VCaP (cell line): ENCODE results near the gene ITPR1.
A peak's percentile ranks its signal among the peaks of the same experiment; 100 is the strongest.

Experiments used
- H3K27ac ChIP-seq: fragments of 450-650 bp; 2 replicates; pipeline ENCODE4 v1.5.1; 2017
- TF ChIP-seq, protein P1 (sequence below): fragments of 450-650 bp; conservative IDR thresholded peaks from 2 replicates; pipeline ENCODE4 v1.5.1; 2017; ENCODE audit warnings: mild to moderate bottlenecking, moderate library complexity

The ITPR1 gene

DNA sequence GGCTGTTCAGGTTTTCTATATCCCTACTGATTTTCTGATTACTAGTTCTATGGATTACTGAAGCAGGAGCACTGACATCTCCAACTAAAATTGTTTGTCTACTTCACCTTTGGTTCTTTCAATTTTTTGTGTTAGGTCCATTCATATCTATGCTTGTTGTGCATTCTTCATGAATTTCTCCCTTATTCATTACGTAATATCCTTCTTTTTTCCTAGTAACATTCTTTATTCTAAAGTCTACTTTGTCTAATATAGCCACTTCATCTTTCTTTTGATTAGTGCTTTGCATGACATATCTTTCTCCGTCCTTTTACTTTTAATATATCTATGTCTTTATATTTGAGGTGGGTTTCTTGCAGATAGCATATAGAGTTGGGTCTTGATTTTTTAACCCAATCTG is 369.8 kb downstream of the ITPR1 start:
- TF ChIP-seq, protein P1, sequence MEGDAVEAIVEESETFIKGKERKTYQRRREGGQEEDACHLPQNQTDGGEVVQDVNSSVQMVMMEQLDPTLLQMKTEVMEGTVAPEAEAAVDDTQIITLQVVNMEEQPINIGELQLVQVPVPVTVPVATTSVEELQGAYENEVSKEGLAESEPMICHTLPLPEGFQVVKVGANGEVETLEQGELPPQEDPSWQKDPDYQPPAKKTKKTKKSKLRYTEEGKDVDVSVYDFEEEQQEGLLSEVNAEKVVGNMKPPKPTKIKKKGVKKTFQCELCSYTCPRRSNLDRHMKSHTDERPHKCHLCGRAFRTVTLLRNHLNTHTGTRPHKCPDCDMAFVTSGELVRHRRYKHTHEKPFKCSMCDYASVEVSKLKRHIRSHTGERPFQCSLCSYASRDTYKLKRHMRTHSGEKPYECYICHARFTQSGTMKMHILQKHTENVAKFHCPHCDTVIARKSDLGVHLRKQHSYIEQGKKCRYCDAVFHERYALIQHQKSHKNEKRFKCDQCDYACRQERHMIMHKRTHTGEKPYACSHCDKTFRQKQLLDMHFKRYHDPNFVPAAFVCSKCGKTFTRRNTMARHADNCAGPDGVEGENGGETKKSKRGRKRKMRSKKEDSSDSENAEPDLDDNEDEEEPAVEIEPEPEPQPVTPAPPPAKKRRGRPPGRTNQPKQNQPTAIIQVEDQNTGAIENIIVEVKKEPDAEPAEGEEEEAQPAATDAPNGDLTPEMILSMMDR, result no peak
- H3K27ac ChIP-seq, result no peak overlapping the region

DNA sequence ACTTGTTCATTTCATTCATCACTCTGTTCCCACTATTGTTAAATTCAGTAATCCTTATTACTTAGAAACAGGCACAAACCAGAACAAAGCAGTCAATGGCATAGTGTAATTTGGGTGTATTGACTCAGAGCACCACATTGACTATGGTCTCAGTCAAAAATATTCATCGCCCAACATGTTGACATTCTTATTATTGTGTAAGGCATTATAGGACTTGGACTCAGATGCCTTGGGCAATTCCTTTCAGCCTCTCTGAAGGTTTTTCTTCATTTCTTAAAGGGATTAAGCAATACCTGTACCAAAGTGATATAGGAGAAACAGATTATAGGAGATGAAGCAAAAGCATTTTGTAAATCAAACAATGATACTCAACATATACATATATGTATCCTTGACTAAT is 371.4 kb downstream of the ITPR1 start:
- TF ChIP-seq, protein P1, result no peak
- no peak overlapping the region for H3K27ac ChIP-seq

DNA sequence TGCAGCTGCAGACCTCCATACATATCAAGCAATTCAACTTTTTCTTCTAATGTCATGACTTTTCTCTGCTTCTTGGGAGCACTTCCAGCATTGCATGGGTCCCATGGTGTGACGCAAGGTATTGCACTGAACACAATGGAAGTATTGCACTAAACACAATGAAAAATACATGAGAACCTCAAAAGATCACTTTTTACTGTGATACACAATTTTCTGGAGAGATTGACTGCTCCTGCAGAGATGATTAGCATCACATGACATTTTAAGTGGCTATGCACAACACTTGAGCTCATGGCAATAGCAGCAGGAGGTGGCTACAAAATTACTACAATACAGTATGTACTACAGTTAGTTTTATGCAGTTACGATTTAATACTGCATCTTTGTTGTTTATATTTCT is 372.6 kb downstream of the ITPR1 start:
- H3K27ac ChIP-seq, result no peak overlapping the region
- TF ChIP-seq, protein P1, result no peak

DNA sequence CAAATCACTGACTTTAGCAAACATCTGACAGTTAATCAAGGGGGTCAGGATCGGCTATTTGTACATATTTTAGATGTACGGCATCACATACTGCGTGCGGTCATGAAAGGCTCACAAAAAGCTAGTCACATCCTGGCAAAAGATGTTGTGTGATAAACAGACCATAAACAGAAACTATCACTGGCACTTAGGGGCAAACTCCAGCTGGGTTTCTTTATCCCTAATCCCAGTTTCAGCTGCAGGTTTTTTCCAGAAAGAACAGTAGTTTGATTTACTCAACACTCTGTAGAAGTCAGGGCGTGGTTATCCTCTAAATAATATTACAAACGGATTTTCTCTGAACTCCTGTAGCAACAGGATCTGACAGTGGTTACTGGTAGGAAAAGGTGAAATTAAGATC is 373.7 kb downstream of the ITPR1 start:
- H3K27ac ChIP-seq, result peak overlapping the region; percentile 64; the same call in 1 of the 2 replicates
- TF ChIP-seq, protein P1, result no peak

DNA sequence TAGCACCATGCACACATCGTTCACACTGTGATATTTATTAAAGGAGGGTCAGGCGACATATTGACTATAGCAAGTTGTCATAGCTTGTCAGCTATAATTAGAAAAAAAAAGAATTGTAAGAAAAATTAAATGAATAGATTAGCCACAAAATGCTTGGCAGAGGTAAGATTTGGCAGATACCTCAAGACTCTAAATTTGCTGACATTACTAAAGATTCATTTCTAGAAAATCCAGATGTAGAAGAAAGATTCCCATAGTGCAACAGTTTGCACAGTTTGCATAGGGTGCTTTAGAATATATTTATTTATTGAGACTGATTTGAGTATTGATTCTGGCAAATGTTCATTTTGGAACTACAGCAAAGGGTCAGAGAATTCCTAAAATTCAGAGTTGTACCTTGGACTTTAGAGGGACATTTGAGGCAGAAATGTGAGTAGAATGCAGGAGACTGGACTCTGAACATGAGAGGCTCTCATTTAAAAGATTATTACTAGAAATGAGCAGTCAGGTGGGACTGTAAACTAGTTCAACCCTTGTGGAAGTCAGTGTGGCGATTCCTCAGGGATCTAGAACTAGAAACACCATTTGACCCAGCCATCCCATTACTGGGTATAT is 384.1 kb downstream of the ITPR1 start:
- H3K27ac ChIP-seq, result no peak overlapping the region
- TF ChIP-seq, protein P1, result no peak

DNA sequence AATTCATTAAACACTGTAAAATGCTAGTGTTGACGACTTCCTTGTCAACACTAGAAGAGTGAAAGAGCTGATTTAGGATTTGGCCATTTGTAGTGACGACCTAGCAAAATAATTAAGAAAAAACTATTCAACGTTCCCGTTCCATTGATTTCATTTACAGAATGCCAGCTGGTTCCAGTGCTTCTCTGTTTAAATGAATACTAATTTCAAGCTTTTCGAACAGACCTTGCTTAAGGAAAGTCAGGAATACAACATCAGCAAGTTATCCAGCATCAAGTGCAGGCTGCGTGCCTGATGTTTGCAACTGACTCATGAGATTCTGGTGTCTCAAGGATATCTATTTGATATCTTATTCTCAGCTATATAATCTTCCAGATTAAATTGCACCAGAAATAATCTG is 387.7 kb downstream of the ITPR1 start:
- TF ChIP-seq, protein P1, result no peak
- no peak overlapping the region for H3K27ac ChIP-seq

DNA sequence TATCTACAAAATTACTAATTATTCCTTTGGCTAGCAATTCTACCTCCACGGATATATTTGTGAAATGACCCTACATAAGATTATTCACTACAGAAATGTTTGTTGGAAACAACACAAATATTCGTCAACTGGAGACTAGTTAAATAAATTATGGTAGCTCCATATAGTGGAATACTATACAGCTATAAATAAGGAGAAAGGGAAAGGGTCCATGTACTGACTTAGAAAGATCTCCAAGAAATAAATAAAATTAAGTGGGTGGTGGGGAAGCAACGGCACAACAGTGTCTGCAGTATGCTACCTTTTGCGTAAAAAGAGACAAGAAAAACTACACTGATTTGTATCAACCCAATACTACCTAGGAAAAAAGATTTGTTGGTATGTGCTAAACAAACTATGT is 389.4 kb downstream of the ITPR1 start:
- TF ChIP-seq, protein P1, result no peak
- no peak overlapping the region for H3K27ac ChIP-seq
